ENCODE results near the gene ALPK3.

DNA sequence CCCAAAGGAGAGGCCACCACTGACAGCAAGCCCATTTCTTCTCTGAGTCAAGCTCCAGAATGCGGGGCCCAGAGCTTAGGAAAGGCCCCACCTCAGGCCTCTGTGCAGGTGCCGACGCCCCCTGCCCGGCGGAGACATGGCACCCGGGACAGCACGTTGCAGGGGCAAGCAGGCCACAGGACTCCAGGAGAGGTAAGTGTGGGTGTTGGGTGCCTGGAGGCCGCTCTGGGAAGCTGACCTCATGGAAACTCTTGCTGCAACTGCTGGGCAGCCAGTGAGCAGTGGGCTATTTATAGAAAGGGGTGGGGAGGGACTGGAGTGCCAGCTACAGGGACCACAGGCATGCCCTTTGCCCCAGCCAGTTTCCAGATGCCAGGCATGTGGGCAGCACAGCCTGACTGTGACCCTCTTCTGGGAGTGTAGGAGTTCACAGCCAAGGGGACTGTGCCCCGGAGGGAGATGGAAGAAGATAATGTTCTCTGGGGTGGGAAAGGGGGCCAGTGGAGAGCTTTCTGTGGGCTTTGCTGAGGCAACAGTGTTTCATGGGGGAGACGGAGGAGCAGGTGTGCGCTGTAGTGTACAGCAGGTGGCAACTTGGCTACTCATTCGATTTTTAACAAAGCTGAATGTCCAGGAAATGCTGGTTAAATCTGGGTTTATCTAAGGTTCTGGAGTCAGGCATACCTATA, 23.7 kb downstream of the ALPK3 start:
- TF ChIP-seq CTCF (IDR thresholded peaks at IDR 0.05): no peak
- TF ChIP-seq, protein P1, sequence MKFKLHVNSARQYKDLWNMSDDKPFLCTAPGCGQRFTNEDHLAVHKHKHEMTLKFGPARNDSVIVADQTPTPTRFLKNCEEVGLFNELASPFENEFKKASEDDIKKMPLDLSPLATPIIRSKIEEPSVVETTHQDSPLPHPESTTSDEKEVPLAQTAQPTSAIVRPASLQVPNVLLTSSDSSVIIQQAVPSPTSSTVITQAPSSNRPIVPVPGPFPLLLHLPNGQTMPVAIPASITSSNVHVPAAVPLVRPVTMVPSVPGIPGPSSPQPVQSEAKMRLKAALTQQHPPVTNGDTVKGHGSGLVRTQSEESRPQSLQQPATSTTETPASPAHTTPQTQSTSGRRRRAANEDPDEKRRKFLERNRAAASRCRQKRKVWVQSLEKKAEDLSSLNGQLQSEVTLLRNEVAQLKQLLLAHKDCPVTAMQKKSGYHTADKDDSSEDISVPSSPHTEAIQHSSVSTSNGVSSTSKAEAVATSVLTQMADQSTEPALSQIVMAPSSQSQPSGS (CRISPR knock-in tag; IDR thresholded peaks at IDR 0.05; ENCODE audit: borderline replicate concordance, low read depth): no peak
- no peak for TF ChIP-seq MLX (CRISPR knock-in tag; IDR thresholded peaks at IDR 0.05)
- TF ChIP-seq IRF1 (CRISPR knock-in tag; IDR thresholded peaks at IDR 0.05): no peak
- TF ChIP-seq, protein P2, sequence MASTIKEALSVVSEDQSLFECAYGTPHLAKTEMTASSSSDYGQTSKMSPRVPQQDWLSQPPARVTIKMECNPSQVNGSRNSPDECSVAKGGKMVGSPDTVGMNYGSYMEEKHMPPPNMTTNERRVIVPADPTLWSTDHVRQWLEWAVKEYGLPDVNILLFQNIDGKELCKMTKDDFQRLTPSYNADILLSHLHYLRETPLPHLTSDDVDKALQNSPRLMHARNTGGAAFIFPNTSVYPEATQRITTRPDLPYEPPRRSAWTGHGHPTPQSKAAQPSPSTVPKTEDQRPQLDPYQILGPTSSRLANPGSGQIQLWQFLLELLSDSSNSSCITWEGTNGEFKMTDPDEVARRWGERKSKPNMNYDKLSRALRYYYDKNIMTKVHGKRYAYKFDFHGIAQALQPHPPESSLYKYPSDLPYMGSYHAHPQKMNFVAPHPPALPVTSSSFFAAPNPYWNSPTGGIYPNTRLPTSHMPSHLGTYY (CRISPR knock-in tag; IDR thresholded peaks at IDR 0.05): no peak
- TF ChIP-seq ZNF121 (CRISPR knock-in tag; IDR thresholded peaks at IDR 0.05): no peak
- no peak for TF ChIP-seq FOXP4 (CRISPR knock-in tag; IDR thresholded peaks at IDR 0.05)
- TF ChIP-seq, protein P3, sequence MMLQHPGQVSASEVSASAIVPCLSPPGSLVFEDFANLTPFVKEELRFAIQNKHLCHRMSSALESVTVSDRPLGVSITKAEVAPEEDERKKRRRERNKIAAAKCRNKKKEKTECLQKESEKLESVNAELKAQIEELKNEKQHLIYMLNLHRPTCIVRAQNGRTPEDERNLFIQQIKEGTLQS (CRISPR knock-in tag; conservative IDR thresholded peaks at IDR 0.05): no peak
- no peak for TF ChIP-seq ZNF219 (CRISPR knock-in tag; IDR thresholded peaks at IDR 0.05; ENCODE audit: borderline replicate concordance)
- TF ChIP-seq PRDM15 (CRISPR knock-in tag; IDR thresholded peaks at IDR 0.05): no peak
- TF ChIP-seq ETV6 (CRISPR knock-in tag; IDR thresholded peaks at IDR 0.05): no peak
